Neutrophil (primary cell): ENCODE data around the gene KIAA0753.

Experiments
- H3K27ac ChIP-seq: fragments of 200-600 bp; sonication (generic); 2 replicates; pipeline ENCODE4 v1.5.1; 2016; ENCODE audit warnings: mild to moderate bottlenecking, moderate library complexity
- H3K27me3 ChIP-seq: fragments of 200-600 bp; sonication (generic); 2 replicates; pipeline ENCODE4 v1.6.0; 2016; ENCODE audit warnings: mild to moderate bottlenecking
- H3K36me3 ChIP-seq: fragments of 200-600 bp; sonication (generic); 2 replicates; pipeline ENCODE4 v1.5.1; 2017
- H3K4me1 ChIP-seq, 2 experiments: fragments of 200-600 bp in 1 of 2; sonication (generic) in 1 of 2; 1 replicate in 1 of 2; 2 replicates in 1 of 2; pipeline versions ENCODE4 v1.5.1 to v1.6.1; 2013 to 2016; ENCODE audit warnings: low read depth in 1 of 2, low read length in 1 of 2, mild to moderate bottlenecking in 1 of 2, moderate library complexity in 1 of 2; ENCODE audit not compliant: control insufficient read depth in 1 of 2, insufficient read depth in 1 of 2
- H3K4me3 ChIP-seq, 2 experiments: fragments of 200-600 bp in 1 of 2; sonication (generic) in 1 of 2; 1 replicate in 1 of 2; 2 replicates in 1 of 2; pipeline ENCODE4 v1.5.1; 2013 to 2016; ENCODE audit warnings: low read depth in 1 of 2, low read length in 1 of 2, mild to moderate bottlenecking in 1 of 2, moderate library complexity in 1 of 2
- H3K9me3 ChIP-seq: fragments of 200-600 bp; sonication (generic); 2 replicates; pipeline ENCODE4 v1.5.1; 2016
- CTCF ChIP-seq: fragments of 200-600 bp; sonication (generic); IDR thresholded peaks from 2 replicates; pipeline ENCODE4 v1.5.1; 2016; ENCODE audit warnings: antibody characterized with exemption

KIAA0753 gene

GRCh38 chr17:6654841-6655731 is 14.6 kb upstream of the KIAA0753 start:
- Histone ChIP-seq H3K27ac (no peak overlapping the region), H3K36me3 (no peaks in the 10 kb centered on the region), H3K9me3 (no peaks in the 10 kb centered on the region), H3K27me3 (peaks cover 82% of the 10 kb centered on the region), H3K4me1 (peaks cover 35 to 47% of the 10 kb centered on the region in 2 experiments), H3K4me3 (peak overlapping the region in 1 of 2 experiments; percentile 20)
- TF ChIP-seq CTCF, result no peak

GRCh38 chr17:6651919-6652452 is 11.5 kb upstream of the KIAA0753 start:
- no peak for TF ChIP-seq CTCF
- peak overlapping the region; percentile 91 to 94 for H3K4me3 ChIP-seq
- H3K36me3 ChIP-seq, result peaks cover 18% of the 10 kb centered on the region
- H3K9me3 ChIP-seq, result no peaks in the 10 kb centered on the region
- peak overlapping the region; percentile 95 for H3K27ac ChIP-seq
- H3K4me1 ChIP-seq, result peaks cover 29 to 36% of the 10 kb centered on the region in 2 experiments
- H3K27me3 ChIP-seq, result peaks cover 52% of the 10 kb centered on the region

GRCh38 chr17:6651354-6651918 is 10.9 kb upstream of the KIAA0753 start, which contains the start of the genes C17orf100 and MED31:
TSS of gene C17orf100 (plus strand) at chr17:6651762. CDS start at chr17:6651914, 152 bp downstream.
TSS of gene MED31 (minus strand) at chr17:6651605. CDS start at chr17:6651528, 77 bp downstream.
- Histone ChIP-seq H3K9me3 (no peaks in the 10 kb centered on the region), H3K4me1 (peaks cover 29 to 36% of the 10 kb centered on the region in 2 experiments), H3K27me3 (peaks cover 47% of the 10 kb centered on the region), H3K36me3 (peaks cover 23% of the 10 kb centered on the region), H3K4me3 (peak within 1 kb of the TSS; percentile 91 to 94), H3K27ac (peak within 1 kb of the TSS; percentile 95)
- peak; percentile 17 for TF ChIP-seq CTCF

DNA sequence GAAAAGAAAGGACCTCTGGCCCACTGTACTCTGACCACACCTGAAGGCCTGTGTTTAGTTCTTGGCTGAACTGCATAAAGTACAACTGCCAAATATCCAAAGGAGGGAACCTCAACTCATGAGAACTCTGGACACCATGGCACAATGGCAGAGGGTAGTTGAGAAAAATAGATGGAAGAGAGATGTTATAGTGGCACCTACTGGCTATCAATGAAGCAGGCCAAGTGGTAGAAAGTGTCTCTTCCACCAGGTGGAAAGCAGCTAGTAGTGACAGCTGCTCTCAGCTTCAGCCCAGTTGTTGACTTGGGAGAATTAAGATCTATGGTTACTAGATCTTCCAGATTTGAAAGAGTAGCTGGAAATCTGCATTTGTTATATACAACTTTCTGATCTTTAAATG is 7.7 kb upstream of the KIAA0753 start:
- Histone ChIP-seq H3K27me3 (peaks cover 14% of the 10 kb centered on the region), H3K4me1 (peaks cover 21 to 26% of the 10 kb centered on the region in 2 experiments), H3K9me3 (no peaks in the 10 kb centered on the region), H3K4me3 (no peak overlapping the region), H3K36me3 (peaks cover 51% of the 10 kb centered on the region), H3K27ac (no peak overlapping the region)
- TF ChIP-seq CTCF, result no peak

DNA sequence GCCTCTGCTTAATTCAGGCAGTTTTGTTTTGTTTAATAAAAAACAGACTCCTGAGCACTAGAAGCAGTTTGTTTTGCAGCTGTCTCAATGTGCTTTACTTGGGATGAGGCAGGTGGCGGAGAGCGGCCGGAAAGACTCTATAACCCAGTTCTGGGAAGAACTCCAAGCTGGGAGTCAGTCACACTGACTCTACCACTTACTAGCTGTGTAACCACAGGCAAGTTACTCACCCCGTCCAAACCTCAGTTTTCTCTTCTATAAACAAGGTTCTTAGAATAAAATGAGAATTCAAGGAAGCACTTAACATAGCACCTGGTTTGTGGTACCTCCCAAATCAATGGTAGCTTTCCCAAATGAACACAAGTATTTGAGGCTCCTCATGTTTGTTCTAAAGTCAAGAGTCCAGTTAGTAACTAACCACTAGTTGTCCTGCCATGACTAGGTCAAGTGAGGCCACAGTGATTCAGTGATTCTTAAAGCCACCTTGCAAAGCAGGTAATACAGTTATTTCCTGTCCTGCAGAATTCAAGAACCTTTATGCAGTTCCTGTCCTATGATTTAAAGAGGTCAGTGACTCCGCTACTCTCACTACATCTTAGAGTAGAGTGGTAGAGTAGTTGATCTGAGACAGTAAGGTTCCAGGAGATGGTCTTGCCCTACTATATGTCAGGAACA is 3.1 kb upstream of the KIAA0753 start:
- no peaks in the 10 kb centered on the region for H3K9me3 ChIP-seq
- H3K27me3 ChIP-seq, result no peaks in the 10 kb centered on the region
- no peak for TF ChIP-seq CTCF
- no peak overlapping the region for H3K4me3 ChIP-seq
- H3K36me3 ChIP-seq, result peaks cover 59% of the 10 kb centered on the region
- H3K4me1 ChIP-seq, result peaks cover 22 to 24% of the 10 kb centered on the region in 2 experiments
- peak overlapping the region; percentile 7 for H3K27ac ChIP-seq
